Right lobe of liver (tissue), 6 donors: Measurements from ENCODE around the gene TRIO. TPM values are rescaled to one million over a fixed set of nuclear protein-coding genes. Genes with fewer than 3 reads are reported as not detected.

Experiments
- ATAC-seq, 4 donors: fragments of 200-7000 bp; cut with Tn5 transposase; one replicate each; pipeline ENCODE4 v1.9.1; 2020; ENCODE audit warnings: mild to moderate bottlenecking in 4 of 4, moderate library complexity in 4 of 4
- DNase-seq, 3 donors: peaks; one replicate each; pipeline ENCODE4 v3.0.0-alpha.2; 2020
- H3K27ac ChIP-seq, 3 donors: fragments of 200-600 bp; one replicate each; pipeline ENCODE4 v1.8.0; 2022
- H3K27me3 ChIP-seq, 2 donors: fragments of 200-600 bp; one replicate each; pipeline ENCODE4 v1.8.0; 2022
- H3K36me3 ChIP-seq, 4 donors: fragments of 200-600 bp; sonication (generic) in 1 of 4; one replicate each; pipeline versions ENCODE4 v1.5.1 to v1.8.0; 2017 to 2022; ENCODE audit warnings: control low read depth in 1 of 4
- H3K4me1 ChIP-seq, 4 donors: fragments of 200-600 bp; sonication (generic) in 1 of 4; one replicate each; pipeline versions ENCODE4 v1.5.1 to v1.8.0; 2017 to 2022; ENCODE audit warnings: control low read depth in 1 of 4
- H3K4me3 ChIP-seq, 3 donors: fragments of 200-600 bp; one replicate each; pipeline ENCODE4 v1.8.0; 2022
- H3K9me3 ChIP-seq, 4 donors: fragments of 200-600 bp; sonication (generic) in 1 of 4; one replicate each; pipeline versions ENCODE4 v1.5.1 to v1.8.0; 2017 to 2022; ENCODE audit warnings: control low read depth in 1 of 4
- POLR2A ChIP-seq: fragments of 450-650 bp; IDR thresholded peaks from one replicate; pipeline ENCODE4 v1.6.1; 2017; ENCODE audit warnings: antibody characterized with exemption, mild to moderate bottlenecking
- WGBS: methylation state at CpG from one replicate; pipeline ENCODE4 v1.1.6; 2018; ENCODE audit warnings: low coverage, low lambda C conversion rate; ENCODE audit not compliant: insufficient coverage; ENCODE audit errors: missing lambda C conversion rate; 5-methylcytosine and 5-hydroxymethylcytosine counted together
- intact Hi-C, 2 donors: fragments of 100-400 bp; cut with DNase I; formaldehyde crosslinking; loops; one replicate each; pipeline versions ENCODE4 v1.11.2 to v1.14.1; 2022
- total RNA-seq, 6 experiments: library from RNA; depleted of rRNA in 2 of 6; stranded (reverse); fragments of >200 nt in 2 of 6; fragmentation: NEBNext Ultra II Directional in 3 of 6; extraction: Animal tissue kit (Norgen Biotek cat#: 25700) in 3 of 6; gene quantifications; one replicate each; pipeline versions ENCODE4 v1.1.0 to v1.2.4, GENCODE V29; 2016 to 2023
- TF ChIP-seq, protein P1 (sequence below), 4 donors: fragments of 200-600 bp in 3 of 4; fragments of 450-650 bp in 1 of 4; IDR thresholded peaks; one replicate each; pipeline versions ENCODE4 v1.5.1 to v1.8.0; 2016 to 2022; ENCODE audit warnings: antibody characterized with exemption in 4 of 4, mild to moderate bottlenecking in 2 of 4
- donor health status: DM: no; HTN: yes; CAD: no.
- donor health status: DM: no; HTN: no; CAD: no.
- donor health status: DM: no; HTN: no; CAD: no.
- donor health status: DM: no; HTN: yes; CAD: no.
- donor health status: DM: no; HTN: yes; CAD: no.

The TRIO gene
- total RNA-seq, 6 experiments from 2014 or later = 34.7 to 63.5 (median 50.2) TPM

DNA sequence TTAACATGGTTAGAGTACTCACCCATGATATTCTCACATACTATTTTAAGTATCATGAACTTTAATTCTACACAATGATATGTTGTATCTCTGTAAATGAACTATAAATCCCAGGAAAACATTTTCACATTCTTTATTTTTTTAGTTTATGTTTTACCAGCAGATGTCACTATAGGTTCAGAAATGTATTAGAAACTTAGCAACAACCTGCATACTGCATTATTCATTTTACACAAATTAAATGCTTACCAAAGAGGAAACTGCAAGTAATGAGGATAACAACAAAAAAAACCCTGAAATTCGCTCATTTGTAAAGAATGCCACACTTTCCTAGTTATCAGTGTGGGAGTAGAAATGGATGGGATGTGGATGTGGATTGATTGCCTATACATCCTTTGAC, 221.0 kb downstream of the TRIO start:
- Histone ChIP-seq H3K27me3 (no peaks in the 10 kb centered on the region), H3K36me3 (peaks cover 0 to 81% (median 38%) of the 10 kb centered on the region in 4 donors), H3K27ac (no peak overlapping the region), H3K4me1 (no peaks in the 10 kb centered on the region), H3K4me3 (no peak overlapping the region), H3K9me3 (no peaks in the 10 kb centered on the region)
- WGBS = 67% methylated on average over 1 of the region's 1 CpG
- TF ChIP-seq POLR2A = no peak
- TF ChIP-seq, protein P1, sequence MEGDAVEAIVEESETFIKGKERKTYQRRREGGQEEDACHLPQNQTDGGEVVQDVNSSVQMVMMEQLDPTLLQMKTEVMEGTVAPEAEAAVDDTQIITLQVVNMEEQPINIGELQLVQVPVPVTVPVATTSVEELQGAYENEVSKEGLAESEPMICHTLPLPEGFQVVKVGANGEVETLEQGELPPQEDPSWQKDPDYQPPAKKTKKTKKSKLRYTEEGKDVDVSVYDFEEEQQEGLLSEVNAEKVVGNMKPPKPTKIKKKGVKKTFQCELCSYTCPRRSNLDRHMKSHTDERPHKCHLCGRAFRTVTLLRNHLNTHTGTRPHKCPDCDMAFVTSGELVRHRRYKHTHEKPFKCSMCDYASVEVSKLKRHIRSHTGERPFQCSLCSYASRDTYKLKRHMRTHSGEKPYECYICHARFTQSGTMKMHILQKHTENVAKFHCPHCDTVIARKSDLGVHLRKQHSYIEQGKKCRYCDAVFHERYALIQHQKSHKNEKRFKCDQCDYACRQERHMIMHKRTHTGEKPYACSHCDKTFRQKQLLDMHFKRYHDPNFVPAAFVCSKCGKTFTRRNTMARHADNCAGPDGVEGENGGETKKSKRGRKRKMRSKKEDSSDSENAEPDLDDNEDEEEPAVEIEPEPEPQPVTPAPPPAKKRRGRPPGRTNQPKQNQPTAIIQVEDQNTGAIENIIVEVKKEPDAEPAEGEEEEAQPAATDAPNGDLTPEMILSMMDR (IDR thresholded peaks at IDR 0.05) = peak in 1 of 4 donors; percentile 11
- ATAC-seq (no peak), DNase-seq (no peak)
- intact Hi-C loops = no loop called here

DNA sequence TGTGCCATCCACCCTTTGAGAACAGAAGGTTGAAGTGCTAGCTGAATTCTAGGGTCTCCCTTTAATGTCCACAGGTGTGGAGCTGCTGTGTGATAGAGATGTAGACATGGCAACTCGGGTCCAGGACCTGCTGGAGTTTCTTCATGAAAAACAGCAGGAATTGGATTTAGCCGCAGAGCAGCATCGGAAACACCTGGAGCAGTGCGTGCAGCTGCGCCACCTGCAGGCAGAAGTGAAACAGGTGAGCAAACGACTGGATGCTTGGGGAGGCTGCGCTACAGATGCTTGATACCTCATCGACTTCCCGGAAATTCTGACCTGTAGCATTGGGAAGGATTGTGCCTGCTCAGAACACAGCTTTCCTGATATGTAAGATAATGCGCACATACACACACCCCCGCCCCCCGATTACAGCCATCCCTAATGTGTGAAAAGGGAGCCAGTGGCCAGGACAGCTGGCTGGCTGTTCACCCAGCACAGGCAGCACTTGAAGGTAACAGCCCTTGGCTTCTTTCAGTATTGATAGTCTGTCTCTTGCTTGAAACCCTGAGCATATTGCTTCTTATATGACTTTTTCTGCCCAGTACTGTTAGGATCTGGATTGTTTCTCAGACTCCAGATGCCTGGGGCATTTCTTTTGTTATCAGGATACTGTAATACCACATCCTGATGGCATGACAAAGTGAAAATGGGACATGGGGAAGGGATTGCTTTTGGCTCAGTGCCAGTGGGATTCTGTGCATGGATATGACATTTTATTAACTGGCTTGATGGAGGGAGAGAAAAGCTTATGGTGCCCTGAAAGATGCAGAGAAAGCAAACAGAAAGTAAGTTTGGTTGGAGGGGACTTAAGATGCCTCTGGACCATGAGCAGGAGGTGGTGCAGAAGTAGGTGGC, 221.7 kb downstream of the TRIO start:
- intact Hi-C loops = no loop called here
- ATAC-seq = peak; percentile 36 to 62 (median 44)
- no peak overlapping the region for H3K4me3 ChIP-seq
- H3K36me3 ChIP-seq = peaks cover 0 to 81% (median 38%) of the 10 kb centered on the region in 4 donors
- no peaks in the 10 kb centered on the region for H3K9me3 ChIP-seq
- no peak overlapping the region for H3K27ac ChIP-seq
- TF ChIP-seq POLR2A = no peak
- TF ChIP-seq, protein P1 (IDR thresholded peaks at IDR 0.05) = peak in 3 of 4 donors; percentile 33 to 46 (median 42)
- no peaks in the 10 kb centered on the region for H3K27me3 ChIP-seq
- DNase-seq = no peak
- WGBS = 82% methylated on average over 3 of the region's 12 CpGs
- H3K4me1 ChIP-seq = no peaks in the 10 kb centered on the region

GRCh38 chr5:14365831-14366430, 222.8 kb downstream of the TRIO start:
- peaks cover 0 to 80% (median 33%) of the 10 kb centered on the region in 4 donors for H3K36me3 ChIP-seq
- no peak for DNase-seq
- no peak for ATAC-seq
- H3K9me3 ChIP-seq = no peaks in the 10 kb centered on the region
- H3K27ac ChIP-seq = no peak overlapping the region
- intact Hi-C loops = no loop called here
- no peaks in the 10 kb centered on the region for H3K4me1 ChIP-seq
- 75% methylated on average over 2 of the region's 2 CpGs for WGBS
- TF ChIP-seq, protein P1 (IDR thresholded peaks at IDR 0.05) = no peak
- TF ChIP-seq POLR2A = no peak
- no peaks in the 10 kb centered on the region for H3K27me3 ChIP-seq
- H3K4me3 ChIP-seq = no peak overlapping the region

GRCh38 chr5:14366763-14367162, 223.6 kb downstream of the TRIO start:
- Histone ChIP-seq H3K36me3 (peaks cover 0 to 73% (median 33%) of the 10 kb centered on the region in 4 donors), H3K9me3 (no peaks in the 10 kb centered on the region), H3K4me3 (no peak overlapping the region), H3K4me1 (no peaks in the 10 kb centered on the region), H3K27ac (no peak overlapping the region), H3K27me3 (no peaks in the 10 kb centered on the region)
- DNase-seq (no peak), ATAC-seq (no peak)
- WGBS = 88% methylated on average over 1 of the region's 10 CpGs
- intact Hi-C loops = no loop called here
- no peak for TF ChIP-seq POLR2A
- TF ChIP-seq, protein P1 (IDR thresholded peaks at IDR 0.05) = no peak
